GM12878 (cell line): ENCODE results near the gene RNU1-3. TPM values are rescaled to one million over a fixed set of nuclear protein-coding genes. Genes with fewer than 3 reads are reported as not detected.
"Not testable (repeated sequence)": the region's sequence is repeated elsewhere in the genome, so short reads cannot be mapped to it uniquely, and the experiment has no call there.

ENCODE experiments used
- ATAC-seq: fragments of 200-7000 bp; cut with Tn5 transposase; 3 replicates; pipeline ENCODE4 v1.9.1; 2020; ENCODE audit warnings: mild to moderate bottlenecking, moderate library complexity
- BruUV-seq: library from RNA; stranded (reverse); fragments of 400-500 nt; replicated peaks from 2 replicates; lab custom pipeline; 2021; lab: Mats Ljungman, UMichigan
- CTCF ChIA-PET: fragments of 300-600 bp; sonication (Branson Sonifier 250); formaldehyde crosslinking; extraction: SDS; loops from one replicate; lab custom pipeline; 2021; ENCODE audit warnings: inconsistent platforms; lab: Yijun Ruan, JAX
- POLR2A ChIA-PET: fragments of 350-600 bp; formaldehyde crosslinking; extraction: SDS; loops from one replicate; lab custom pipeline; 2021; ENCODE audit warnings: inconsistent platforms; lab: Charles Lee
- RAD21 ChIA-PET: fragments of 300-600 bp; sonication (Branson Sonifier 250); formaldehyde crosslinking; loops from one replicate; lab custom pipeline; 2023; ENCODE audit warnings: antibody characterized with exemption; ENCODE audit not compliant: unreplicated experiment; lab: Charles Lee
- SMC1A ChIA-PET: fragments of 300-600 bp; sonication (Branson Sonifier 250); formaldehyde crosslinking; loops from one replicate; lab custom pipeline; 2023; ENCODE audit not compliant: unreplicated experiment, uncharacterized antibody; lab: Charles Lee
- DNase-seq: peaks from one replicate; pipeline ENCODE4 v3.0.0-alpha.2; 2011; ENCODE audit warnings: low read depth, low spot score
- FAIRE-seq: peaks from 3 replicates; lab custom pipeline; 2011; peaks lifted over from hg19 to GRCh38; lab: Jason Lieb, UNC
- H2AFZ ChIP-seq: 2 replicates; pipeline ENCODE4 v1.6.0; 2011; ENCODE audit warnings: low read depth, low read length, control low read depth; ENCODE audit not compliant: control insufficient read depth
- H3K27ac ChIP-seq: 2 replicates; pipeline ENCODE4 v1.5.1; 2011; ENCODE audit warnings: control low read depth; ENCODE audit not compliant: control insufficient read depth, insufficient read depth
- H3K27me3 ChIP-seq, 2 experiments: replicated peaks in 1 of 2; 2 replicates each; pipeline versions ENCODE4 v1.6.0 to v1.6.1; 2011; ENCODE audit warnings: low read length in 1 of 2; ENCODE audit not compliant: control insufficient read depth in 2 of 2, insufficient read depth in 2 of 2
- H3K36me3 ChIP-seq, 2 experiments: 2 replicates each; pipeline ENCODE4 v1.5.1; 2011; ENCODE audit warnings: low read length in 1 of 2; ENCODE audit not compliant: control insufficient read depth in 2 of 2, insufficient read depth in 2 of 2
- H3K4me1 ChIP-seq: 2 replicates; pipeline ENCODE4 v1.6.1; 2011; ENCODE audit warnings: mild to moderate bottlenecking, low read length, moderate library complexity, mixed read lengths; ENCODE audit not compliant: control insufficient read depth, insufficient read depth
- H3K4me2 ChIP-seq: 2 replicates; pipeline ENCODE4 v1.6.0; 2011; ENCODE audit warnings: control low read depth; ENCODE audit not compliant: control insufficient read depth, insufficient read depth
- H3K4me3 ChIP-seq: fragments of 200-600 bp; sonication (generic); 2 replicates; pipeline ENCODE4 v1.5.1; 2016
- H3K79me2 ChIP-seq: 2 replicates; pipeline ENCODE4 v1.6.0; 2011; ENCODE audit warnings: low read length; ENCODE audit not compliant: control insufficient read depth, insufficient read depth
- H3K9ac ChIP-seq: 2 replicates; pipeline ENCODE4 v1.8.0; 2011; ENCODE audit warnings: low read length, control low read depth, mixed read lengths; ENCODE audit not compliant: control insufficient read depth, insufficient read depth
- H3K9me3 ChIP-seq: replicated peaks from 3 replicates; pipeline ENCODE4 v1.5.1; 2011; ENCODE audit warnings: mild to moderate bottlenecking, low read length; ENCODE audit not compliant: control insufficient read depth, insufficient read depth
- H4K20me1 ChIP-seq: 2 replicates; pipeline ENCODE4 v1.6.0; 2011; ENCODE audit not compliant: control insufficient read depth, insufficient read depth
- POLR2A ChIP-seq: IDR thresholded peaks from 2 replicates; pipeline ENCODE4 v1.6.1; 2011; ENCODE audit warnings: low read depth, mild to moderate bottlenecking, low read length
- TCF3 ChIP-seq: IDR thresholded peaks from 2 replicates; pipeline ENCODE4 v1.6.1; 2012; ENCODE audit warnings: low read depth, mild to moderate bottlenecking, low read length, borderline replicate concordance; ENCODE audit not compliant: insufficient read depth
- WGBS: methylation state at CpG from one replicate; pipeline ENCODE4 v1.1.6; 2016; ENCODE audit warnings: low lambda C conversion rate; ENCODE audit not compliant: insufficient replicate concordance, insufficient coverage; ENCODE audit errors: missing lambda C conversion rate; 5-methylcytosine and 5-hydroxymethylcytosine counted together
- in situ Hi-C: fragments of 300-500 bp; cut with MboI; formaldehyde crosslinking; loops from 9 replicates; pipeline ENCODE4 v1.14.3; 2018; ENCODE audit warnings: mixed read lengths
- intact Hi-C: fragments of 100-400 bp; cut with micrococcal nuclease; formaldehyde crosslinking; loops from one replicate; pipeline ENCODE4 v1.14.2; 2022; ENCODE audit not compliant: unreplicated experiment
- polyA plus RNA-seq, 11 experiments: library from polyadenylated mRNA; depleted of rRNA in 4 of 11; unstranded in 6 of 11; stranded (reverse) in 5 of 11; fragments of >200 nt; fragmentation: Nextera tagmentation in 4 of 11; fragmentation: Illumina TruSeq in 1 of 11; extraction: Ambion mirVana in 4 of 11; extraction: Trizol in 1 of 11; gene quantifications; 1 replicate in 1 of 11; 2 replicates in 10 of 11; pipeline versions ENCODE4 v1.2.1 to v1.2.3, GENCODE V29; 2011 to 2016; ENCODE audit warnings: inconsistent platforms in 2 of 11, missing spikeins in 2 of 11, low read depth in 1 of 11
- total RNA-seq, 4 experiments: library from RNA; depleted of rRNA in 3 of 4; stranded (reverse); fragments of >200 nt in 3 of 4; fragmentation: Illumina TruSeq in 1 of 4; extraction: Trizol in 1 of 4; gene quantifications; 2 replicates each; pipeline versions ENCODE4 v1.2.1 to v1.2.3, GENCODE V29; 2013 to 2021

RNU1-3 gene
- total and polyA plus RNA-seq, 10 of the 15 experiments (the other 5 are each of a cell fraction or from before 2014, with no cell fraction given), result under 0.01 to 20,946 (median 4.7) TPM; not detected in 2

- in situ Hi-C loops, H3K9me3 ChIP-seq, ATAC-seq, SMC1A ChIA-PET, H4K20me1 ChIP-seq, DNase-seq, H3K9ac ChIP-seq, H3K4me2 ChIP-seq, H3K27me3 ChIP-seq, H3K4me1 ChIP-seq, H3K4me3 ChIP-seq, H3K79me2 ChIP-seq, FAIRE-seq, H2AFZ ChIP-seq, H3K27ac ChIP-seq: not testable (repeated sequence)
- WGBS, result 86% methylated on average over 27 of the region's 27 CpGs
- intact Hi-C loops, result loop anchor here (5.0 kb wide), 1 partner anchor 423 kb away; no protein-coding TSS in a partner anchor
- POLR2A ChIA-PET, result interaction anchor here (1.1 kb wide), 1 partner anchor 8 kb away, joined by 4 read pairs; no protein-coding TSS in a partner anchor
- RAD21 ChIA-PET, result interaction anchor here (0.6 kb wide), 1 partner anchor 18 kb away, joined by 3 read pairs; no protein-coding TSS in a partner anchor
- CTCF ChIA-PET, result interaction anchor here (0.6 to 1.9 kb wide), 8 partner anchors 9 to 616 kb away, joined by 3 to 8 read pairs (median 4); no protein-coding TSS in a partner anchor
- TF ChIP-seq TCF3 (0 out of 2 replicates have a peak, but pooled peaks have one; percentile 31), POLR2A (0 out of 2 replicates have a peak, but pooled peaks have one; percentile 24)
- TSS peak; percentile 28 for BruUV-seq
- H3K36me3 ChIP-seq, result peaks cover 9 to 28% of the 10 kb centered on the region in 2 experiments; a peak in 3 of 4 replicates
These were observed 42.7 kb downstream of the RNU1-3 start for GRCh38 chr1:16623812-16624719.

GRCh38 chr1:16623337-16623736, 43.4 kb downstream of the RNU1-3 start:
- in situ Hi-C loops, H3K4me3 ChIP-seq, FAIRE-seq, H3K79me2 ChIP-seq, DNase-seq, RAD21 ChIA-PET, H3K27me3 ChIP-seq, H3K27ac ChIP-seq, H2AFZ ChIP-seq, H3K9me3 ChIP-seq, H4K20me1 ChIP-seq, H3K9ac ChIP-seq, H3K4me2 ChIP-seq, H3K4me1 ChIP-seq, POLR2A ChIA-PET, ATAC-seq: not testable (repeated sequence)
- intact Hi-C loops, result loop anchor here (5.0 kb wide), 1 partner anchor 424 kb away; no protein-coding TSS in a partner anchor
- 90% methylated on average over 7 of the region's 7 CpGs for WGBS
- ChIA-PET SMC1A (interaction anchor here (3.1 kb wide), 1 partner anchor 14 kb away, joined by 16 read pairs; no protein-coding TSS in a partner anchor), CTCF (interaction anchor here (0.6 to 3.4 kb wide), 7 partner anchors 11 to 423 kb away, joined by 3 to 23 read pairs (median 6); partner anchors contain the start of gene NBPF1)
- peaks cover 7 to 26% of the 10 kb centered on the region in 2 experiments; a peak in 3 of 4 replicates for H3K36me3 ChIP-seq
- BruUV-seq, result TSS peak; percentile 28
